Frontal cortex (tissue), 4 donors: ENCODE measurements around the gene TLE2. TPM values are rescaled to one million over a fixed set of nuclear protein-coding genes. Genes with fewer than 3 reads are reported as not detected.
A peak's percentile ranks its signal among the peaks of the same experiment; 100 is the strongest.
"Not testable (repeated sequence)": the region's sequence is repeated elsewhere in the genome, so short reads cannot be mapped to it uniquely, and the experiment has no call there.

Experiments used
- DNase-seq, 2 donors: peaks; one replicate each; pipeline ENCODE4 v3.0.0; 2012; ENCODE audit warnings: low spot score in 2 of 2
- FAIRE-seq: peaks from 2 replicates; lab custom pipeline; 2012; peaks lifted over from hg19 to GRCh38; lab: Jason Lieb, UNC
- total RNA-seq: library from RNA; depleted of rRNA; stranded (reverse); fragments of >200 nt; gene quantifications from one replicate; pipeline ENCODE4 v1.2.3, GENCODE V29; 2014
- donor health status: control.
- donor health status: control.
- donor health status: control.

Gene TLE2
- total RNA-seq, 1 donor from 2014 or later = 5.3 TPM

- FAIRE-seq = no peak
- peak; percentile 79 to 85 for DNase-seq
These were observed 28.2 kb upstream of the TLE2 start for GRCh38 chr19:3057275-3057714.

DNA sequence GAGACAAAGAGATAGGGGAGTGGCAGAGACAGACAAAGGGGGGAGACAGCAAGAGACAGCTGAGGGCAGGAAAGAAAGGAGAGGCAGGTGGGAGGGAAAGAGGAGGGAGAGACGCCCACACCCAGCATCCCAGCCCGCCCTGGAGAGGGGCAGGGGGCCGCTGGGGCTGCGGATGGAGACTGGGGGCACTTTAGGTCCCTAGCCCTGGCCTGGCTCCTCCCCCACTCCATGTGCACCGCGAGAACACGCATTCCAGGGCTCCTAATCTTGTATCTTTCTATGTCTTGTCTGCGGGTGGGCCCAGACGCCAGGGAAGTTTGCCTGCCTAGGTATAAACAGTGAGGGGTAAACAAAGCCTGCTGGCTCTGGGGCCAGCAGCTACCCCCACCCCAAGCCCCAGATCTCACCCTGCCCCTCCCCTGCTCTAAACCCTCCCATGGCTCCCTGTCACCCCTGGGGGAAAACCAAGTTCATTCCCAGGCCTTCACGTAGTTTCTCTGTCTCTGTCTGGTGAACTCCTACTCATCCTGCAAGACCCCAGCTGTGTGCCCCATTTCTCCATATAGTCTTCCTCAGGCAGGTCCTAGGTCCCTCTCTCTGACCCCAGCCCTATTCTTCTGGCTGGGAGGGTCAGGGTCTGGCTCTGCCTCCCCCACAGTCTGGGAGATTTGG lies 27.5 kb upstream of the TLE2 start:
- no peak for FAIRE-seq
- no peak for DNase-seq

DNA sequence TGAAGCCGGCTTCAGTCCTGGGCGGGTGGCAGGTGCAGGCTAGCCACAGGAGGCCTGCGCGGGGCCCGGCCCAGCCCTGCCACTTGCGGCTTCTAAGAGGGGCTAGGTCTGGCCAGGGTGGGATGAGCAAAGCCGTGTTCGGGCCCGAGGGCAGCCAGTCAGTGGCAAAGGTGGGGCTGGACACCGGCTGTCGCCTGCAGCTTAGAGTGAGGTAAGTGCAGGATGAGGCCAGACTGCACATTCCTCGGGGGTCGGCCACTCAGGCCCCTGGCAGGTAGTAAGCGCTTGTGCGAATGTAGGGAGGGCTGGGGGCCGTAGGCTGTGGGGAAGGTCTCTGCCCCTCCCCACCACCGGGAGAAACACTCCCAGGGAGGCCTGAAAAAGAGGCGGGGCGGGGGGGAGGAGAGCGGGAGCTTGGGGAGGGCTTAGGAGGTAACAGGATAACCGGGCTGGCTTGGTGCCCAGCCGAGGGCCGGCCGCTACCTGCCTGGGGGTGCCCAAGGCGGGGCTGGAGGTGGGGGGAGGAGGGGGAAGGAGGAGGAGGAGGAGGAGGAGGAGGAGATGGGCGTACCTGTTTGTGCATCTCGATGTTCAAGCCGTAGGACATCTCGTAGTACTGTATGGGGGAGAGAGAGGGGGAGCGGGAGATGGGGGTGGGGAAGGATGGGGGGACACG lies 26.8 kb upstream of the TLE2 start:
- FAIRE-seq (no peak), DNase-seq (no peak)

DNA sequence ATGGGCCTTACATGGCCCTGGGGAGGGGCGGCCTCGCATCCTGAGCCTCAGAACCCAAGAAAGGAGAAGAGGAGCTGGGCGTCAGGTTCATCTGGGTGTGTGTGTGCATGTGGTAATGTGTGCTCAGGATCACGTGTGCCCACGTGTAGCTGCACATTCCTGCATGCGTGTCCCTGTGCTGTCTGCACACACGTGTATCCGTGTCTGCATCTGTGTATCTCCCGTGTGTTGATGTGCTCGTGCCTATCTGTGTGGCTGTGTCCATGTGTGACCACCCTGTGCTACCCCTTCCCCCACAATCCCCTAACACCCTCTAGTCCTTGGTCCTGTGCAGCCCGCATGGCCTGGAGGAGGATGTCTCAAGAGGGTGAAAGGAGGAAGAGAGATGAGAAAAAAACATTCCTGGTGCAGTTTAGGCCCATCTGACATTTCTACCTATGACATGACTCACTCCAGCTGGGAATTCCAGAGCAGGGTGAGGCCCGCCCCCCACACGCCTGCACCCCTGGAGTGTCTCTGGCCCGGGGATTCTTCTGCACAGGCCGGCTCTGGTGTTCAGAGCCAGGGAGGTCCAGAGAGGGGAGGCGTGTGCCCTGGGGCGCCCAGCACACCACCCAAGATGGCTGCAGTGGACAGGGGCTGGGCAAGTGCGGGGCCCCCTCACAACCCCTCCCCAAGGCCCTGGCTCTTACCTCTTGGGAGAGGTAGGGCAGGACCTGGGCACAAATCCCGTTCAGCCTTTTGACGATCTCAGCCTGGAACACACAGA lies 26.1 kb upstream of the TLE2 start:
- no peak for FAIRE-seq
- no peak for DNase-seq

DNA sequence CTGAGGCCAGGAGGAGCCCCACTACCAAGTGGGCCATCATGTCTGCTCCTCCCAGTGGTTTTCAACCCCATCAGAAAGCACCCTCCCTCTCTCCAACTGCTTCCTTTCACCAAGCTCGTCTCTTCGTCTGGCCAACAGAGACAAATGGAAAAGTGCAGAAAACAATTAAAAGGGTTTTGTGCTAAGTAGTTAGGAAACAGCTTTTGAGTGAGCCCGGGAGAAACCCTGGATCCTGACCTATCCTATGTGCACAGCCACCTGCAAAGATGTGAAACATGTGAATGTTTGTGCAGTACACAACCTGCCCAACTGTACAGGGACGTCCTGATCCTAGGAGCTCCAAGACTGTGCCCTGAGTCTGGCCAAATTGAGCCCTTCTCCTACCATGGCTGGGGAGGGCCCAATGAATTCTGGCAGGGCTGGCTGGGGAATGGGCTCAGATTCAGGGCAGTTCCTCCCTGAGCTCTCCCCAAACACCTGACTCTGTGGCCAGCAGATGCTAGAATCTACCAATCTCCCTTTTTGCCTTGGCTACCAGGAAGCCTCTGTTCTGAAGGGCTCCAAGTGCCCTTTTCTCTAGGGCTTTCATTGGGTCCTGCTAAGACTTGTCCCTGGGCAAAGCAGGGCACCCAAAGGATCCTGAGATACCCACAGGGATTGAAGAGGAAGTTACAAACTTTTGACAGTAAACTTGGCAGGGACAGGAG lies 25.3 kb upstream of the TLE2 start:
- FAIRE-seq = no peak

GRCh38 chr19:3053780-3054179 lies 24.7 kb upstream of the TLE2 start:
- no peak for DNase-seq
- no peak for FAIRE-seq

More for the DNA sequence above, 25.3 kb upstream of the TLE2 start:
- no peak for DNase-seq

DNA sequence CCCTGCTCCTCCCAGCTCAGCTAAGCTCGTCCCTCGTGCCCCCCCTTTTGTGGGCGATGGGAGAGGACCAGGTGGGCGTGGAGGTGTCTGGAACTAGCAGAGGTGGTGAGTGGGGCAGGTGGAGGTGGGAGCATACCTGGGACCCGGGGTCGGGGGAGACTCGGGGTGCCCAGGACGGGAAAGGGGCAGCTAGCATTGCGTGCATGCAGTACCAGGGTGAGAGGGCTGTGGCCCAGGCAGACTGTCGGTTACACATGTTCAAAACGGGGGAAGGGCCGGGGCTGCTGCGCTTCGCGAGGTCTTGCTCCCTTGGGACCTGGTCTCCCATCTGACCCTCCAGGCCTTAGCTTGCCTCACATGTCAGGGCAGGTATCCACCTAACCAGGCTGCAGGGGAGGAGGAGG lies 24.1 kb upstream of the TLE2 start:
- DNase-seq = no peak
- FAIRE-seq = no peak

DNA sequence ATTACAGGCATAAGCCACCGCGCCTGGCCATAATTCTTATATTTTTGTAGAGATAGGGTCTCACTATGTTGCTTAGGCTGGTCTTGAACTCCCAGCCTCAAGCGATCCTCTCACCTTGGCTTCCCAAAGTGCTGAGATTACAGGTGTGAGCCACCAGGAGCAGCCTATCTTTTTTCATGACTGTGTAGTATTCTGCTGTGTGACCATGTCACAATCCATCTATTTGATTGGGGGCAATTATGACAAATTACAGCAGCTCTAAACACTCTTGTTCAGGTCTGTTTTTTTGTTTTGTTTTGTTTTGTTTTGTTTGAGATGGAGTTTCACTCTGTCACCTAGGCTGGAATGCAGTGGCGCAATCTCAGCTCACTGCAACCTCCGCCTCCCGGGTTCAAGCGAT lies 20.9 kb upstream of the TLE2 start:
- DNase-seq, FAIRE-seq: not testable (repeated sequence)

- no peak for FAIRE-seq
These were observed 20.0 kb upstream of the TLE2 start for GRCh38 chr19:3049089-3049488.

DNA sequence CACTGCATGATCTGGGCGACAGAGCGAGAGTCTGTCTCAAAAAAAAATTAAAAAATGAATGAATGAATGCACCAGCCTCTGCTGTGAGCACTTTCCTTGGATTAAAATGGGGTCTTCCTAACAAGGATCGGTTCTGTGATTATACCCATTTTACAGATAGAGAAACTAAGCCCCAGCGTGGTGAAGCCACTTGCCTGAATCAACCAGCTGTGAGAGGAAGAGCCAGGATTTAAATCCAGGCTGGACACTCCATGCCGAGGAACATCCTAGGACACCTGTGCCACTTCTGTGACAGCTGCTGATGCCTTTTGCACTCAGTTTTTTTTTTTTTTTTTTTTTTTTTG lies 19.1 kb upstream of the TLE2 start:
- FAIRE-seq = no peak

More at GRCh38 chr19:3049089-3049488, 20.0 kb upstream of the TLE2 start:
- DNase-seq = no peak

GRCh38 chr19:3047496-3048189 lies 18.6 kb upstream of the TLE2 start:
- DNase-seq (peak in 1 of 2 donors; percentile 57), FAIRE-seq (no peak)

More for the DNA sequence above, 19.1 kb upstream of the TLE2 start:
- no peak for DNase-seq

- no peak for DNase-seq
- no peak for FAIRE-seq
These were observed 17.8 kb upstream of the TLE2 start for GRCh38 chr19:3046698-3047495.

DNA sequence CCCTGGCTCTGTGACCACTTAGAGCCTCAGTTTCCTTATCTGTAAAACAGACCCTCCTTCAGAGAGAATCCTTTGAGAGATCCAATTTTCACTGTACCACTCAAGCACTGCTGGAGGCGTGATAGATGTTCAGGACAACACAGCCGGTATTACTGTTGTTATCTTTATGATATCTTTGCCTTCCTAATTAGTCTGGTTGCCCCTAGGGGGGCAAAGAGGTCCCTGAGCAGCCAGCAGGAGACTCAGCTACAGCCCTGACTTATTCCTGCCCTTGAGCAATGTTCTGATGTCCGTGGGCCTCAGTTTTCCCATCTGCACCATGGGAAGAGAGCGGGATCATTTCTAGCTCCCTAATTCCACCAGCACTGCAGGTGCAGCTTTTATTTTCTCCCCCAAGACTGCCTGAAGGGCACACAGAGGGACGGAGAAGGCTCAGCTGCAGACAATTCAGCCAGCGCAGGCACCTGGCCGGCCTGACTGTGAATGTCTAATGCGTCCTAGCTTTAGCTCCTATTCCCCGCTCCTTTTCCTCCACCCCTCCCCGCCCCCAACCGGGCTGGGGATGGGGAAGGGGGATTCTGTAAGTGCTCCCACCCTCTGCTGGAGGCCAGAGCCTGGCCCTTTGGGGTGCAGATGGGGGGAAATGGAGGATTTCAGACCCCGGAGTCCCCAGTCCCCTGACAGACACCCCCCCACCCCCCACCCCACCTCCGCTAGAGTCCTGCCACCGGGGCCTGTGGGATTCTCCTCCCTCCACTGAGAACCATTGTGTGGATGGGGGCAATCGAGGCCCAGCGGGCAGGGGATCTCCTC lies 17.0 kb upstream of the TLE2 start:
- DNase-seq (no peak), FAIRE-seq (no peak)

- DNase-seq (no peak), FAIRE-seq (no peak)
These were observed 16.1 kb upstream of the TLE2 start for GRCh38 chr19:3045191-3045590.

GRCh38 chr19:3042621-3043267 lies 13.7 kb upstream of the TLE2 start:
- DNase-seq = no peak
- no peak for FAIRE-seq

DNA sequence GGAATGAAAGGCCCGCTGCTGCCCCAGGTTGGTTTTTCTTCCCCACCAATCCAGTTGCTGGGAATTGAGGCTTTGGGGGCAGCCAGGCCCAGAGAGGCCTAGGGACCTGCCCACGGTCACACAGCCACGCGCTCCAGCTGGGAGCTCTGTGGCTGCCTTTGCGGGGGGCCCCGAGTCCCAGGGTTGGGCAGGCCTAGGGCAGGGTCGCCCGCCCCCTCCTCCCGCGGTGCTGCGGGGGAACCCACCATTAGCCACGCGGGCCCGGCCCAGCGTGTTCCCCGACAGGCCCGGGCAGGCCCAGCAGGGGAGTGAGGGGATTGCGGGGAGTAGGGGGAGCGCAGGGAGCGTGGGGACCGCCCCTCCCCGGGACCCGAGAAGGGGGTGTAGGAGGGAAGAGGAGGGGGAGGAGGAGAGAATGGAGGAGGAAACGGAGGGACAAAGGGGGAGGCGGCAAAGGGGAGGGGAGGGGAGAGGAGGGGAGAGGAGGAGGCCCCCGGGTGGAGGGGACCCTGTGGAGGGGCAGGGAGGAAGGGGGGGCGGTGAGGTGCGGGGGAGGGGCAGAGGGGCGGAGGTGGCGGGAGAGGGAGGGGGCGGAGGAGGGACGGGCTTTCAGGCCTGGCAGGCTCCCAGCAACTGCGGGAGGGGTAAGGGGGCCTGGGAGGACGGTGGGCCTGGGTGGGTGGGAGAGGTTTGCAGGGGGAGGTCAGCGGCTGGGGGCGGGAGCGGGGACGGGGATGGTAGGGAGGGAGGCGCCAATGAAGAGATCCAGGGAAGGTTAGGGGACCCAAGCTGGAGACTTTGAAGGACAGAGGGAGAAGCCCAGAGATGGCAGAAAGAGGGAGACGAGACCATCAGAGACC lies 12.9 kb upstream of the TLE2 start:
- DNase-seq (no peak), FAIRE-seq (no peak)

DNA sequence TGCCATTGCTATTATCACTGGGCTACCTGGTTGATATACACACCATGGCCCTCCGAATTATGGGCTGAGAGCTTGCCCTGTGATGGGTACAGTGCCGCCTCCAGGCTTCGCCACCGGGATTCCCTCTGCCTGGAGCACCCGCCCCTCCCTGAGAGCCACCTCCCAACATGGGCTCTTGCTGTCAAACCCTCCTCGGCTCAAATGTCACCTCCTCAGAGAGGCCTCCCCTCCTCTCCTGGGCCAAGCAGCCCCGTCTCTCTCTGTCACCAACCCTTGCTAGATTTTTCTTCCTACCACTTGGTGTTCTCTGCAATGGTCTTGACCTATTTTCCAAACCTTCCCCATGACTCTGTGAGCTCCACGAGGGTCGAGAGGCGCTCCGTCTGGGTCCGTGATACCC lies 12.2 kb upstream of the TLE2 start:
- FAIRE-seq (no peak), DNase-seq (no peak)
